NCI-H526 treated with DMSO at 0.1 percent for 48 hours (cell line): ENCODE results near the gene VIPAS39.
A peak's percentile ranks its signal among the peaks of the same experiment; 100 is the strongest.

Experiments used
- DNase-seq: peaks from one replicate; lab custom pipeline; 2025; lab: John Stamatoyannopoulos, UW

The VIPAS39 gene

DNA sequence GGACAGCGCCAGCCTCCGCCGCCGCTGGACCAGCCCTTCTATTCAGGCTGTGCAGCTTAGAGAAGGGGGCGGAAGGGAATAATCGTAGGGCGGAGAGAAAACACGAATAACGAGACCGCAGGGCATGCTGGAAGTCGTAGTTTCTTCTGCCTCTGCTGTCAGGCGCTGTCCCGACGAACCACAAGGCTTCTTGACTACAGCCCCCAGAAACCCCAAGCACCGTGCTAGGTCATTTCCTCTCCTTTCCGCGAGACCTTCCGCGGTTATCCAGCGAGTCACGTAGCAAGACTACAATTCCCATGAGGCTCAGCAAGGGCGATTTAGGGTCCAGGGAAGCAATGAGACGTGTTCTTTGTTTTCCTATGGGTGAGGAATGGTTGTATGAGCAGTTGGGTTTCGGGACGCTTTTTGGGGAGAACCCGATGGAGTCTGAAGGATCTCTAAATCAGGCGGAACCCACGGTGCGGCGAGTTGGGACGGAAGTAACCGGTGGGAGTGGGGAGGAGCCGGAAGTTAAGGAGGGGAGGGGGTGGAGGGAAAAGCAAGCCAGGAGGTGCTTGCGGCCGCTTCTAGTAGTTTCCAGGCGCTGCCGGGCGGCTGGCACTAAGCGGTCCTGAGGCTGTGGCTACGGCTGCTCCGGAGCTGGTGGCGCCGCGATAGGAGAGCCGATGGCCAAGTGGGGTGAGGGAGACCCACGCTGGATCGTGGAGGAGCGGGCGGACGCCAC is at the start of gene VIPAS39, which contains the start of gene AHSA1:
TSS of gene VIPAS39 (minus strand) at position 80 of the 727 bp plus-strand sequence. CDS start 3,499 bp downstream, outside the sequence.
TSS of gene AHSA1 (plus strand) at position 572 of the 727 bp plus-strand sequence. CDS start at position 669, 97 bp downstream.
- peak; percentile 98 for DNase-seq

GRCh38 chr14:77505031-77505430 is 47.6 kb upstream of the VIPAS39 start:
- DNase-seq = no peak

- DNase-seq = no peak
These were observed 45.7 kb upstream of the VIPAS39 start for GRCh38 chr14:77503138-77503537.

DNA sequence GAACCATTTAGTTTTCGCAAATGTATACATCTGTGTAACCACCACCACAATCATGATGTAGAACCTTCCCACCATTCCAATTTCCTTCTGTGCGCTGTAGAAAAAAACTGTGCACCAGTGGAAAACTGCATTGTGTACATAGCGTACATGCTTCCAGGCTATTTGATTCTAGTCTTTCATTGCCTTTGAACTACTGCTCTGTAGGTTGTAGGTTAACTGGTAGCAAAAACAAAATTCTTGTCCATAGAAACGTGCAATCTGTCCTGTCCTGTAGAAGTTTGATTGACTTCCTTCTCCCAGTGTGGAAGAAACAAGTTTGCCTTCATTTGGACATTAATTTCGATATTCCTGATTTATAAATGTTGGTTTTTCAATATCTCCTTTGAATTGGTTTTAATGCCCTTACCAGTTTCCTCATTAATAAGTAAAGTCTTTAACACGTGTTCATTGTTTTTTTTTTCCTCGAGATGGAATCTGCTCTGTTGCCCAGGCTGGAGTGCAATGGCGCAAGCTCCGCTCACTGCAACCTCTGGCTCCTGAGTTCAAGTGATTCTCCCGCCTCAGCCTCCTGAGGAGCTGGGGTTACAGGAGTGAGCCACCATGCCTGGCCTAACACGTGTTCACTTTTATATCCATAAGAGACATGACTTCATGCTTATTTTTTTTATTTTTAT is 44.8 kb upstream of the VIPAS39 start:
- no peak for DNase-seq

GRCh38 chr14:77498984-77499527 is 41.7 kb upstream of the VIPAS39 start:
- DNase-seq = no peak

DNA sequence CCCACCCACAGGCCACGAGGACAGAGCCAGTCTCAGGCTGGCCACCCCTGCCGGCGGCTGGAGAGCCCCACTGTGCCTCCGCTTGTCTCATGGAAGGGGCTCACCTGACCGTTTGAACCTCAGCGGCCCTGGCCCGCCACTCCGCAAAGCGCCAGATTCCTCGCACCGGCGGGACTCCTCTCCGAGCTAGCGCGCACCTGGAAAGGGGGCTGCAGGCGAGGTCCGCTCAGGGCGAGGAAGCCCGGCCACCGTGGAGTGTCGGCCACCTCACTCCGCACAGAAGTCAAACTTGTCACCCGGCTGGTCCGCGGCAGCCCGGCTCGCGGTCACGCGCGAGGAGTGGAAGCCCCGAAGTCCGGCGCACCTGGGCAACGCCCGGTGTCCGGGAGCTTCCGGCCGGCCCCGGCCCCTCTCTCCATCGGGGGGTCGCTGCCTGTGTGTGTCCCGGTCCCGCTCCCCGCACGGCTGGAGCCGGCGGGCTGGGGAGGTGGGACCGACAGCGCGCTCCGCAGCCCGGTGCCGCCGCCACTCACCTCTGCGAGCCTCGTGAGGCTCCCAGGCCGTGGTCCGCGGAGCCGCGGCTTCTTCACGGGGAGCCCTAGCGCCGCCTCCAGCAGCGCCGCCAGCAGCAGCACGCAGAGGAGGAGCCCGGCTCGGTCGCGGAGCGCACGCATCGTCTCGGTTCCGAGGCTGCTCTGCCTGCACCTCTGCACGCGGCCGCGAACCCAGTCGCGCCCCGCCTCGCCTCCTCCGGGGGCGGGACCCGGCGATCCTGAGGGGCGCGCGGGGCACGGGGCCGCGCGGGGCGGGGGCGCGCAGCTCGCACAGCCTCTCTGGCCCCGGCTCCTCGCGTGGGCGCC is 40.9 kb upstream of the VIPAS39 start, which contains the start of gene ISM2:
TSS of gene ISM2 (minus strand) at position 697 of the 860 bp plus-strand sequence. CDS start at position 674, 23 bp downstream.
- peak; percentile 67 for DNase-seq

DNA sequence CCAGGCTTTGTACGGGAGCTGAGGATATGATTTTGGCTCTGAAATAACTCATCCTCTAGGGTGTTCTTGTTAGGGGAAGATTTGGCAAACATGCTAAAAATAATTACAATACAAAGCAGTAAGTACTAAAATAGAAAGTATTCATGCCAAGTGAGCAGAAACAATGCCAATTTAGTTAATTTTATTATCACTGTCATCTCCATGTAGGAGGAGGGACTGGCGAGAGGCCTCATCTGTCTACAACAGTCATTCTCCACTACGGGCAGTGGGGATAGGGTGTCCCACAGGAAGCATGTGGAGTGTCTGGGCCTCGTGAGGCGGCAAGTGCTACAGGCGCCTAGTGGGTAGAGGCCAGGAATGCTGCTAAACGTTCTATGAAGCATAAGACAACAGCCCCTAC is 37.9 kb upstream of the VIPAS39 start:
- no peak for DNase-seq

- no peak for DNase-seq
These were observed 33.7 kb upstream of the VIPAS39 start for GRCh38 chr14:77491056-77491455.

DNA sequence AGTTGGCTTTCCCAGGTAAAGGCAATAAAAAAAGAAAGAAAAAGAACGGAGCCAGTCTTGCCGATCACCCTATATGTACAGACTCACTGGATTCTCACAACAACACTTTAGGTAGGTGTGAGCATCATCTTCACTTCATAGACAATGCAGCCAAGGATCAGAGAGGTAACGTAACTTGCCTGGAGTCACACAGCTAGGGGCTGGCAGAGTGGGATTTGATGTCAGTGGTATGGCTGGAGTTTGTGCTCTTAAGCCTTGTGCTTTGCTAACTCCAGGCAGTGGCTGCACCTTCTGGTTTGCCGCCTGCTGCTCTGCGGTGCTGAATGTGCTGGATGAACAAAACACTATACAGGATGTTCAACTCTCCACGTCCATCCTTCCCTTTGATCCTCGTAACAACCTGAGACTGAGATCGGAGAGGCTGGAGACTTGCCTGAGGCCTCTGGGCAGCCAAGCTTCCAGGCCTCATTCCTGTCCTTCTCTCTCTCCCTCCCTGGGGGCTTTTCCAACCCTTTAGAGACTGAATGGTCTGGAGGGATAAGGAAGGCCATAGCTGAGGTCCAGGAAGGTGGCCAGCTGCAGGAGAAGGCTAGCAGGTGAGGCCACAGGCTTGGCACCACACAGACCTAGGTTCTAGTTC is 33.1 kb upstream of the VIPAS39 start:
- no peak for DNase-seq

GRCh38 chr14:77489041-77489440 is 31.6 kb upstream of the VIPAS39 start:
- no peak for DNase-seq

GRCh38 chr14:77488558-77488957 is 31.2 kb upstream of the VIPAS39 start:
- DNase-seq = no peak

GRCh38 chr14:77485901-77486678 is 28.7 kb upstream of the VIPAS39 start:
- DNase-seq = no peak

GRCh38 chr14:77485256-77485655 is 27.9 kb upstream of the VIPAS39 start:
- DNase-seq = no peak

GRCh38 chr14:77482422-77482821 is 25.0 kb upstream of the VIPAS39 start:
- no peak for DNase-seq

DNA sequence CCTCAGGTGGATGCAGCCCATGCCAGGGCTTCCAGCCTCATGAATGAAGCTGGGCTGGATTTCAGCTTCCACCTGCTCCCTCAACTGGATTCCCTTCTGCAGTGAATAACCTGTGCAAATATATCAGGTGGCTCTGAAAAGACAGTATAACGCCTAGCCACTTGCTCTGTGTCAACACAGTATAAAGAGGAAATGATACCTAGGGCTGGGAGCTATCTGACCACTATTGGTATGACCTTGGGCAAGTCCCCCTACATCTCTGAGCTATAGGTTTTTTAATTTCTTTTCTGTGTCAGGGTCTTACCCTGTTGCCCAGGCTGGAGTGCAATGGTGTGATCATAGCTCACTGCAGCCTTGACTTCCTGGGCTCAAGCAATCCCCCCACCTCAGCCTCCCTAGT is 21.4 kb upstream of the VIPAS39 start:
- DNase-seq = no peak

DNA sequence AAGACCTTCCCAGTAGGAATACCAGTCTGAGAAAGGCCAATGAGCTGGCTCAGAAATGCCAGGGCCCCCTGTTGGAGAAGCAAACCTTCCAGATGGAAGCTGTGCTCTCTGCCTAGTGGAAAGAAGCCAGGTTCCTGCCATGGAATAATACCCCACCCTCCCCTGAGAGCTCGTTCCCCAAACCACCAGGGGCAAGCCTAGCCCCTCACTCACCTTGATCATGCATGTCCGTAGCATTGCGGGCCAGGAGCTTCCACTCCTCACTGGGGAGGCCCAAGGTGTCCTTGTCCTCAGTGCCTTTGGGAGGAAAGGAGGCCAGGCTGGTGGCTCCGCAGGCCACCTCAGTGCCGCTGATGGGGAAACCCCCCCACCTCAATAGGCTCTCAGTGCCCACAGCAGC is 20.6 kb upstream of the VIPAS39 start:
- no peak for DNase-seq

- DNase-seq = no peak
These were observed 18.2 kb upstream of the VIPAS39 start for GRCh38 chr14:77475432-77476115.

GRCh38 chr14:77474479-77475177 is 17.2 kb upstream of the VIPAS39 start:
- no peak for DNase-seq

- no peak for DNase-seq
These were observed 16.5 kb upstream of the VIPAS39 start for GRCh38 chr14:77473921-77474320.
